ENCODE results near the gene PROSER2. TPM values are rescaled to one million over a fixed set of nuclear protein-coding genes. Genes with fewer than 3 reads are reported as not detected.

Gene PROSER2
- total and polyA plus RNA-seq, 2 of the 13 experiments (the other 11 are each of a cell fraction or from before 2014, with no cell fraction given) = 6.9 to 7.7 TPM

DNA sequence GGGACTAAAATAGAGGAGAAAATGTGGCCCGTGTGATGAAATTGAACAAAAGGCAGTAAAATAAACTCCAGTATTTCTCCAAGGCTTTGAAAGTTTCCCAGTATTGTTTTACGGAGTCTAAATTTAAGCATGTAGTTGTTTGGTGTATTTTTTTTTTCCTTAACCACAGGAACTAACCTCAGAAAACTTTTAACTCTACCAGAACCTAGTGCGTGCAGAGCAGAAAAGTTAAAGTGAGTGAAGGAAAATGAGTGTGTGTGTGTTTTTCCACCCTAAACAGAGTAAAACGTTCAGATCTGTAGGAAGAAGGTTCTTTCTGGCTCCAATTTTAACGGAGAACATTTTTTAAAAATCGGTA is 812 bp downstream of the PROSER2 start:
- Histone ChIP-seq H3K9me3 (ENCODE audit: low read length) (no peaks in the 10 kb centered on the region), H3K27me3 (ENCODE audit: control insufficient read depth in 1 of 2, insufficient read depth in 2 of 2, low read length in 2 of 2) (no peaks in the 10 kb centered on the region), H3K36me3 (replicated peaks in 1 of 2; ENCODE audit: control insufficient read depth in 1 of 2, insufficient read depth in 2 of 2, low read length in 2 of 2) (no peaks in the 10 kb centered on the region; a peak in 1 of 5 replicates), H3K27ac (ENCODE audit: extremely low read length, insufficient read depth, low read length) (peak overlapping the region; percentile 53), H2AFZ (ENCODE audit: low read length) (no peak overlapping the region), H3K79me2 (ENCODE audit: insufficient read depth, low read length) (peaks cover 47% of the 10 kb centered on the region), H3K4me1 (ENCODE audit: insufficient read depth, low read length) (peaks cover 61% of the 10 kb centered on the region), H3K4me2 (ENCODE audit: low read depth, low read length) (peak overlapping the region; percentile 87), H3K4me3 (replicated peaks in 1 of 3; ENCODE audit: insufficient read depth in 1 of 3, low read depth in 2 of 3, low read length in 3 of 3) (peak overlapping the region; percentile 90 to 98 (median 97)), H3K9ac (ENCODE audit: insufficient read depth, low read depth, low read length) (peak overlapping the region; percentile 84), H4K20me1 (ENCODE audit: insufficient read depth, low read length) (peaks cover 6% of the 10 kb centered on the region; the same call in 1 of the 2 replicates)
- intact Hi-C loops (cut with micrococcal nuclease; ENCODE audit: unreplicated experiment) = loop anchor here (10.0 kb wide), 1 partner anchor 219 kb away; no protein-coding TSS in a partner anchor
- ATAC-seq = no peak
- POLR2A ChIA-PET = no interaction called here
- TF ChIP-seq TCF12 (IDR thresholded peaks at IDR 0.05) = no peak
- no peak for TF ChIP-seq TCF12 (CRISPR knock-in tag; IDR thresholded peaks at IDR 0.05)
- TF ChIP-seq TOPORS (CRISPR knock-in tag; IDR thresholded peaks at IDR 0.05) = 0 out of 2 replicates have a peak, but pooled peaks have one; percentile 1
- TF ChIP-seq, protein P1, sequence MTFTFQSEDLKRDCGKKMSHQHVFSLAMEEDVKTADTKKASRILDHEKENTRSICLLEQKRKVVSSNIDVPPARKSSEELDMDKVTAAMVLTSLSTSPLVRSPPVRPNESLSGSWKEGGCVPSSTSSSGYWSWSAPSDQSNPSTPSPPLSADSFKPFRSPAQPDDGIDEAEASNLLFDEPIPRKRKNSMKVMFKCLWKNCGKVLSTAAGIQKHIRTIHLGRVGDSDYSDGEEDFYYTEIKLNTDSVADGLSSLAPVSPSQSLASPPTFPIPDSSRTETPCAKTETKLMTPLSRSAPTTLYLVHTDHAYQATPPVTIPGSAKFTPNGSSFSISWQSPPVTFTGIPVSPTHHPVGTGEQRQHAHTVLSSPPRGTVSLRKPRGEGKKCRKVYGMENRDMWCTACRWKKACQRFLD (CRISPR knock-in tag; IDR thresholded peaks at IDR 0.05; ENCODE audit: borderline replicate concordance) = no peak
- no peak for TF ChIP-seq LBX2 (CRISPR knock-in tag; IDR thresholded peaks at IDR 0.05; ENCODE audit: borderline replicate concordance)
- no peak for TF ChIP-seq ATF7 (IDR thresholded peaks at IDR 0.05)
- no peak for TF ChIP-seq ATF7 (CRISPR knock-in tag; IDR thresholded peaks at IDR 0.05)
- TF ChIP-seq ZNF256 (CRISPR knock-in tag; conservative IDR thresholded peaks at IDR 0.05) = no peak
- TF ChIP-seq IKZF5 (CRISPR knock-in tag; IDR thresholded peaks at IDR 0.05) = no peak
- TF ChIP-seq, protein P2, sequence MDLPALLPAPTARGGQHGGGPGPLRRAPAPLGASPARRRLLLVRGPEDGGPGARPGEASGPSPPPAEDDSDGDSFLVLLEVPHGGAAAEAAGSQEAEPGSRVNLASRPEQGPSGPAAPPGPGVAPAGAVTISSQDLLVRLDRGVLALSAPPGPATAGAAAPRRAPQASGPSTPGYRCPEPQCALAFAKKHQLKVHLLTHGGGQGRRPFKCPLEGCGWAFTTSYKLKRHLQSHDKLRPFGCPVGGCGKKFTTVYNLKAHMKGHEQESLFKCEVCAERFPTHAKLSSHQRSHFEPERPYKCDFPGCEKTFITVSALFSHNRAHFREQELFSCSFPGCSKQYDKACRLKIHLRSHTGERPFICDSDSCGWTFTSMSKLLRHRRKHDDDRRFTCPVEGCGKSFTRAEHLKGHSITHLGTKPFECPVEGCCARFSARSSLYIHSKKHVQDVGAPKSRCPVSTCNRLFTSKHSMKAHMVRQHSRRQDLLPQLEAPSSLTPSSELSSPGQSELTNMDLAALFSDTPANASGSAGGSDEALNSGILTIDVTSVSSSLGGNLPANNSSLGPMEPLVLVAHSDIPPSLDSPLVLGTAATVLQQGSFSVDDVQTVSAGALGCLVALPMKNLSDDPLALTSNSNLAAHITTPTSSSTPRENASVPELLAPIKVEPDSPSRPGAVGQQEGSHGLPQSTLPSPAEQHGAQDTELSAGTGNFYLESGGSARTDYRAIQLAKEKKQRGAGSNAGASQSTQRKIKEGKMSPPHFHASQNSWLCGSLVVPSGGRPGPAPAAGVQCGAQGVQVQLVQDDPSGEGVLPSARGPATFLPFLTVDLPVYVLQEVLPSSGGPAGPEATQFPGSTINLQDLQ (CRISPR knock-in tag; IDR thresholded peaks at IDR 0.05) = no peak
- under 1% methylated on average over 6 of the region's 6 CpGs for WGBS (ENCODE audit: low lambda C conversion rate)
- no peak for FAIRE-seq
- in situ Hi-C loops (cut with HindIII; ENCODE audit: extremely low pct_ligation_motif_present, low pct_unique_long_range_greater_than_20kb) = no loop called here
- CTCF ChIA-PET (ENCODE audit: low intra/inter-chr PET ratio, low total read pairs) = interaction anchor here (0.6 kb wide), 1 partner anchor 162 kb away, joined by 3 read pairs; no protein-coding TSS in a partner anchor
- no TSS peak for BruUV-seq (replicated peaks)
- no peak for DNase-seq (ENCODE audit: low spot score)

All from HepG2 (cell line).